ENCODE data around the gene SIM2. TPM values are rescaled to one million over a fixed set of nuclear protein-coding genes. Genes with fewer than 3 reads are reported as not detected.

The SIM2 gene
- total and polyA plus RNA-seq, 12 donors: 0.01 to 0.16 (median 0.15) TPM; not detected in 9

GRCh38 chr21:36708286-36709029 is 9.5 kb downstream of the SIM2 start:
- Histone ChIP-seq H3K27ac (no peak overlapping the region), H3K36me3 (no peaks in the 10 kb centered on the region), H3K4me1 (peaks cover 5 to 66% (median 35%) of the 10 kb centered on the region in 9 donors), H3K9me3 (no peaks in the 10 kb centered on the region), H3K27me3 (peaks cover 68 to 100% (median 100%) of the 10 kb centered on the region in 7 donors), H3K4me3 (peak overlapping the region in 3 of 10 donors; percentile 23 to 34 (median 24))
- intact Hi-C loops (cut with DNase I): no loop called here
- DNase-seq: no peak
- TF ChIP-seq CTCF (IDR thresholded peaks at IDR 0.05): no peak
- ATAC-seq: peak in 1 of 8 donors; percentile 20
- 2 to 3% methylated on average over 43 to 44 of the region's 44 CpGs for WGBS, 2 donors

GRCh38 chr21:36709030-36709867 is 10.3 kb downstream of the SIM2 start:
- no peaks in the 10 kb centered on the region for H3K9me3 ChIP-seq
- WGBS, 2 donors: 4 to 5% methylated on average over 46 to 55 of the region's 55 CpGs
- no peak overlapping the region for H3K27ac ChIP-seq
- no peaks in the 10 kb centered on the region for H3K36me3 ChIP-seq
- TF ChIP-seq CTCF (IDR thresholded peaks at IDR 0.05): no peak
- peak overlapping the region in 3 of 10 donors; percentile 23 to 34 (median 24) for H3K4me3 ChIP-seq
- intact Hi-C loops (cut with DNase I): no loop called here
- peaks cover 5 to 65% (median 35%) of the 10 kb centered on the region in 9 donors for H3K4me1 ChIP-seq
- DNase-seq (no peak), ATAC-seq (peak in 1 of 8 donors; percentile 39)
- H3K27me3 ChIP-seq: peaks cover 64 to 100% (median 100%) of the 10 kb centered on the region in 7 donors

- Histone ChIP-seq H3K4me1 (peaks cover 5 to 56% (median 28%) of the 10 kb centered on the region in 9 donors), H3K27ac (no peak overlapping the region), H3K27me3 (peaks cover 55 to 100% (median 100%) of the 10 kb centered on the region in 7 donors), H3K4me3 (peak overlapping the region in 5 of 10 donors; percentile 8 to 24 (median 17)), H3K9me3 (no peaks in the 10 kb centered on the region), H3K36me3 (no peaks in the 10 kb centered on the region)
- TF ChIP-seq CTCF (IDR thresholded peaks at IDR 0.05): no peak
- intact Hi-C loops (cut with DNase I): no loop called here
- DNase-seq (no peak), ATAC-seq (no peak)
- WGBS, 2 donors: 6 to 9% methylated on average over 38 of the region's 38 CpGs
Observed at GRCh38 chr21:36709868-36710728, 11.2 kb downstream of the SIM2 start.

GRCh38 chr21:36710729-36711048 is 11.8 kb downstream of the SIM2 start:
- H3K4me3 ChIP-seq: peak overlapping the region in 5 of 10 donors; percentile 8 to 24 (median 17)
- ATAC-seq (peak in 1 of 8 donors; percentile 20), DNase-seq (no peak)
- no peaks in the 10 kb centered on the region for H3K36me3 ChIP-seq
- no peaks in the 10 kb centered on the region for H3K9me3 ChIP-seq
- no peak overlapping the region for H3K27ac ChIP-seq
- WGBS, 2 donors: 9 to 12% methylated on average over 13 of the region's 13 CpGs
- H3K4me1 ChIP-seq: peaks cover 5 to 50% (median 23%) of the 10 kb centered on the region in 9 donors
- intact Hi-C loops (cut with DNase I): no loop called here
- no peak for TF ChIP-seq CTCF (IDR thresholded peaks at IDR 0.05)
- peaks cover 50 to 100% (median 100%) of the 10 kb centered on the region in 7 donors for H3K27me3 ChIP-seq

Measured in heart right ventricle (tissue), 16 donors.